Measurements from ENCODE around the gene FOXP2.

DNA sequence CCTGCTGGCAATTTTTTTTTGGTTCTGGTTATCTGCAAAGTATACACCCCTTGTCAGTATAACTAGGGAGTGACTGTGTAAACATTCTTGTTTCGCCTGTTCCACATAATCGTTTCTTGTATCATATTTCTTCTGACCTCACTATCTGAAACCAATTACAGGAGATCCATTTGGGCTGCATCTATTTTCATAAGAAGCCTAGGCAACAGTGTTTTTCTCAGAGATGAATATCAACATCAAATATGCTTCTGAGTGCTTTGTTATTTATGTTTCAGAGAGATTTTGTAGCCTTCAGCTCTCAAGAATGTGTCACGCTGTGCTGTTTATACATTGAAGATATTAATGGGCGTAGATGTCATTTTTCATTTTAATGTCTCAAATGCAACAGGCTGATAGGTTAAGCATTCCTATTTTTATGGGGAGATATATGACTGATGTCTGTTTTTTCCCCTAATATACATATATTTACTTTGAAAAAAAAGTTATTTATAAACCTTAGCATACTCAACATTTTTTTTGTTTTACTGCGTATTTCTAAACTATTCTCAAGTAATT, 115.5 kb downstream of the FOXP2 start:
- TF ChIP-seq TAF1 (IDR thresholded peaks at IDR 0.05; ENCODE audit: low read depth, low read length) (no peak), POLR2A (IDR thresholded peaks at IDR 0.05; ENCODE audit: low read depth, low read length) (no peak), POLR2AphosphoS5 (IDR thresholded peaks at IDR 0.05; ENCODE audit: low read depth, low read length) (no peak), SPI1 (IDR thresholded peaks at IDR 0.05; ENCODE audit: low read depth, low read length) (no peak), PAX5 (IDR thresholded peaks at IDR 0.05; ENCODE audit: insufficient read depth, low read length, severe bottlenecking) (no peak)

All from GM12891 (cell line).